Type B pancreatic cell (in vitro differentiated cells): ENCODE measurements around the gene MAP3K8. TPM values are rescaled to one million over a fixed set of nuclear protein-coding genes. Genes with fewer than 3 reads are reported as not detected.

Source experiments
- DNase-seq: peaks from one replicate; pipeline ENCODE4 v3.0.0; 2021; ENCODE audit warnings: mixed read lengths; ENCODE audit not compliant: unreplicated experiment; ENCODE audit errors: extremely low spot score
- H3K27ac Mint-ChIP-seq: 2 replicates; pipeline ENCODE4 v1.8.0; 2021; ENCODE audit warnings: mild to moderate bottlenecking, mixed read lengths
- H3K27me3 Mint-ChIP-seq: 2 replicates; pipeline ENCODE4 v1.8.0; 2021; ENCODE audit warnings: mixed read lengths
- H3K36me3 Mint-ChIP-seq: 2 replicates; pipeline ENCODE4 v1.8.0; 2021; ENCODE audit warnings: mixed read lengths
- H3K4me1 Mint-ChIP-seq: one replicate; pipeline ENCODE4 v1.8.0; 2021; ENCODE audit warnings: mixed read lengths; ENCODE audit not compliant: unreplicated experiment
- H3K4me3 Mint-ChIP-seq: 2 replicates; pipeline ENCODE4 v1.8.0; 2021; ENCODE audit warnings: mild to moderate bottlenecking, mixed read lengths
- H3K9me3 Mint-ChIP-seq: 2 replicates; pipeline ENCODE4 v1.8.0; 2021; ENCODE audit warnings: mixed read lengths
- total RNA-seq: library from RNA; stranded (reverse); gene quantifications from 2 replicates; pipeline ENCODE4 v1.2.1, GENCODE V29; 2021; ENCODE audit warnings: low replicate concordance
- TF ChIP-seq, protein P1 (sequence below): fragments of 200-600 bp; sonication (generic); conservative IDR thresholded peaks from 2 replicates; pipeline ENCODE4 v1.5.0; 2021; ENCODE audit warnings: antibody characterized with exemption, mild to moderate bottlenecking

The MAP3K8 gene
- total RNA-seq, 1 donor from 2014 or later: 22.6 TPM

DNA sequence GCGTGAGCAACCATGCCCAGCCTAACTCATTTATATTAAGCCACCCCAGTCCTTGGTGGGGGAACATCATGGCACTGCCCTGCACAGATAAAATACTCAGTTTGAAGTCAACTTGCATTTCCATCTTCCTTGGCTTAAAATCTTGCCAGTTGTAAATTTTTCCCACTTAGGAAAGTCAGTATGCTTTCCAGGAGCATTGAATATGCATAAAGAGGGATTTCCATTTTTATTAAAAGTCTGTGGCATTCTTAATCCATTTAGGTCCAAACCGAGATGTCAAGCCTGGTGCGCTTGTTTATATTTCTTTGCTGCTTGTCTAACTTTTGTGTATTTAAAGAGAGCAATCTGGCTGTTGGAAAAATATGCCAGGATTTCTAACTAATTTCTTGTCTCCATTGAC, 26.1 kb downstream of the MAP3K8 start:
- Mint-ChIP-seq H3K4me1 (peaks cover 17% of the 10 kb centered on the region), H3K9me3 (no peaks in the 10 kb centered on the region), H3K36me3 (peaks cover 18% of the 10 kb centered on the region), H3K4me3 (no peak overlapping the region), H3K27ac (peak overlapping the region; percentile 2), H3K27me3 (no peaks in the 10 kb centered on the region)
- no peak for DNase-seq
- TF ChIP-seq, protein P1, sequence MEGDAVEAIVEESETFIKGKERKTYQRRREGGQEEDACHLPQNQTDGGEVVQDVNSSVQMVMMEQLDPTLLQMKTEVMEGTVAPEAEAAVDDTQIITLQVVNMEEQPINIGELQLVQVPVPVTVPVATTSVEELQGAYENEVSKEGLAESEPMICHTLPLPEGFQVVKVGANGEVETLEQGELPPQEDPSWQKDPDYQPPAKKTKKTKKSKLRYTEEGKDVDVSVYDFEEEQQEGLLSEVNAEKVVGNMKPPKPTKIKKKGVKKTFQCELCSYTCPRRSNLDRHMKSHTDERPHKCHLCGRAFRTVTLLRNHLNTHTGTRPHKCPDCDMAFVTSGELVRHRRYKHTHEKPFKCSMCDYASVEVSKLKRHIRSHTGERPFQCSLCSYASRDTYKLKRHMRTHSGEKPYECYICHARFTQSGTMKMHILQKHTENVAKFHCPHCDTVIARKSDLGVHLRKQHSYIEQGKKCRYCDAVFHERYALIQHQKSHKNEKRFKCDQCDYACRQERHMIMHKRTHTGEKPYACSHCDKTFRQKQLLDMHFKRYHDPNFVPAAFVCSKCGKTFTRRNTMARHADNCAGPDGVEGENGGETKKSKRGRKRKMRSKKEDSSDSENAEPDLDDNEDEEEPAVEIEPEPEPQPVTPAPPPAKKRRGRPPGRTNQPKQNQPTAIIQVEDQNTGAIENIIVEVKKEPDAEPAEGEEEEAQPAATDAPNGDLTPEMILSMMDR: no peak

DNA sequence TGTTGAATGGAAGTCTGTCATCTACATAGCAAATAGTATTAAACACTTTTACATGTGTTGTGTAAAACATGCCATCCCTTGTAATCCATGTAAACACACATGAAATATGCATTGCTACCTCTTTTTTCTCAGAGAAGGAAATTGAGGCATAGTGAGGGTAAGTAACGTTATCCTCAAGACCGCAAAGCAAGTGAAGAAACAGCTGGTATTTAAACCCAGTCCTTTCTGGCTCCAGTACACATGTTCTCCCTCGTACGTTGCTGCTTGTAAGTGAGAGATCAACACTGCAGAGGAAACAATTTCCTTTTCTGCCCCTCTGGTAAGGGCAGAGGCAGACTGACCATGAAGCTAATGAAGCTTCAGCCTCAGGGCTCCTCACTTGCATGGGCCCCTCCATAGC, 28.5 kb downstream of the MAP3K8 start:
- DNase-seq: no peak
- TF ChIP-seq, protein P1: no peak
- Mint-ChIP-seq H3K4me3 (no peak overlapping the region), H3K27me3 (no peaks in the 10 kb centered on the region), H3K36me3 (peaks cover 16% of the 10 kb centered on the region), H3K27ac (no peak overlapping the region), H3K4me1 (peaks cover 12% of the 10 kb centered on the region), H3K9me3 (no peaks in the 10 kb centered on the region)

DNA sequence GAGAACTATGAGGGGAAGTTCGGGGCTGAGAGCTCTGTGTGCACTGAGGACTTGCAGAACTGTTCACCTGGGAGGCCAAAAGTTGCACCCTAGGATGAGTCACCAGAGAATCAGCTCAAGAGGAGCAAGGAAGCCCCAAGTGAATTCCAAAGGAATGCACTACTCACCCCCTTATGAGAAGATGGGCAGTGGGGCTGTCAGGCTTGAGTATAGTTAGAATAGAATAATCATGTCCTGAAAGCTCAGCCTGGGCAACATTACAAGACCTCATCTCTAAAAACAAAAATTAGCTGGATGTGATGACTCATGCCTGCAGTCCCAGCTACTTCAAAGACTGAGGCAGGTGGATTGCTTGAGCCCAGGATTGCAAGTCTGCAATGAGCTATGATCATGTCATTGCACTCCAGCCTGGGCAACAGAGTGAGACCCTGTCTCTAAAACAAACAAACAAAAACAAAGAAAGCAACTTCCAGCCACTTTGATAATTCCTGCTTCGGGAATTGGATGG, 30.0 kb downstream of the MAP3K8 start:
- Mint-ChIP-seq H3K27ac (no peak overlapping the region), H3K27me3 (no peaks in the 10 kb centered on the region), H3K4me3 (no peak overlapping the region), H3K9me3 (no peaks in the 10 kb centered on the region), H3K4me1 (peaks cover 12% of the 10 kb centered on the region), H3K36me3 (peaks cover 16% of the 10 kb centered on the region)
- DNase-seq: no peak
- TF ChIP-seq, protein P1: no peak

DNA sequence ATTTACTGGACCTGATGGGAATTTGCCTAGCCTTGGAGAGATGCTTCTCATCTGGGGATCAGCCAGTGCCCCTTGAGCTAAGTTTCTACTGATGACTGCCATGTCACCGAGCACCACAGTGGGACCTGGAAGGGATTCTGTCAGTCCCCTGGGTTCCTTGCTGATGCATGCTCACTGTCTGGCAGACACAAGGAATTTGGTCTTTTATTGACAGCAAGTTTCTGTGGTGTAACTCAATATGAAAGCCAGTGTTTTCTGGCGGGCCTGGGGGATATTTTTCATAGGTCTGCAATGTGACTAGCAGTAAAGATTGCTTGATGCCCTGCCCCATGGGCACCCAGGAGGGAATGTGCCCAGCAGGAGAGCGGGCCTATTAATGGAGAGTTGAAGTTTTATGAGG, 30.7 kb downstream of the MAP3K8 start:
- H3K27me3 Mint-ChIP-seq: no peaks in the 10 kb centered on the region
- no peak for DNase-seq
- TF ChIP-seq, protein P1: no peak
- H3K27ac Mint-ChIP-seq: no peak overlapping the region
- H3K9me3 Mint-ChIP-seq: peaks cover 2% of the 10 kb centered on the region
- H3K4me1 Mint-ChIP-seq: peaks cover 14% of the 10 kb centered on the region
- no peak overlapping the region for H3K4me3 Mint-ChIP-seq
- peaks cover 16% of the 10 kb centered on the region for H3K36me3 Mint-ChIP-seq

DNA sequence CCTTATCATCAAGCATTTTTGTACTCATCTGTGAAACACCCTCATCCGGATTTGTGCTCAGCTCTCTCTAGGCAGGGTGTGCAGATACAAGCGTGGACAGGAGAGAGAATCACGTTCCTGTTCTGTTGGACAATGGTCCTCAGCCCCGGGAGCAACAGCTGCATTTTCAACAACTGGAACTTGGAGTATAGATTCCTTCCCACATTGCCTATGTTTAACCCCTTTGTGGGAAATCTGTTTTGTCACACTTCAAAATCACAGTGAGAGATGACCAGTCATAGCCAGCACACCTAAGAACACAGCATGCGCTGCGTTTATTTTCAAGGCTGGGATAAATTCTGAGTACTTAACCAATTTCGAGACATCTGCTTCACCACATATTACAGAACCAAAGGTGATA, 32.5 kb downstream of the MAP3K8 start:
- Mint-ChIP-seq H3K27ac (no peak overlapping the region), H3K9me3 (peaks cover 6% of the 10 kb centered on the region), H3K36me3 (peaks cover 7% of the 10 kb centered on the region), H3K4me1 (peaks cover 10% of the 10 kb centered on the region), H3K27me3 (no peaks in the 10 kb centered on the region), H3K4me3 (no peak overlapping the region)
- no peak for DNase-seq
- TF ChIP-seq, protein P1: no peak
